ENCODE results near the gene UBP1.

UBP1 gene

GRCh38 chr3:33364060-33364459, 76.1 kb downstream of the UBP1 start:
- Histone ChIP-seq H3K27me3 (ENCODE audit: insufficient read depth, low read length) (no peaks in the 10 kb centered on the region), H4K20me1 (ENCODE audit: insufficient read depth, low read length) (no peaks in the 10 kb centered on the region), H3K27ac (ENCODE audit: low read depth, low read length, poor library complexity, severe bottlenecking) (no peak overlapping the region), H2AFZ (ENCODE audit: low read length) (no peak overlapping the region), H3K9me2 (ENCODE audit: low read depth, low read length) (no peaks in the 10 kb centered on the region), H3K4me3 (ENCODE audit: low read depth, low read length, poor library complexity, severe bottlenecking) (no peak overlapping the region), H3K36me3 (ENCODE audit: insufficient read depth, low read length) (no peaks in the 10 kb centered on the region), H3K79me2 (ENCODE audit: insufficient read depth, low read length) (no peaks in the 10 kb centered on the region), H3K4me1 (ENCODE audit: insufficient read depth, low read length, severe bottlenecking) (no peaks in the 10 kb centered on the region), H3F3A (ENCODE audit: insufficient read depth, low read length) (no peaks in the 10 kb centered on the region), H3K9ac (ENCODE audit: low read length) (no peak overlapping the region), H3K4me2 (ENCODE audit: low read length) (no peak overlapping the region), H3K9me3 (ENCODE audit: low read length) (no peaks in the 10 kb centered on the region)
- TF ChIP-seq CTCF (IDR thresholded peaks at IDR 0.05; ENCODE audit: low read length) (no peak), EZH2 (IDR thresholded peaks at IDR 0.05; ENCODE audit: borderline replicate concordance, low read length) (no peak)

- H3K27ac ChIP-seq (ENCODE audit: low read depth, low read length, poor library complexity, severe bottlenecking): no peak overlapping the region
- H3K4me1 ChIP-seq (ENCODE audit: insufficient read depth, low read length, severe bottlenecking): no peaks in the 10 kb centered on the region
Measured at GRCh38 chr3:33363113-33363800, 76.9 kb downstream of the UBP1 start.

GRCh38 chr3:33360136-33360825, 79.9 kb downstream of the UBP1 start:
- H3K79me2 ChIP-seq (ENCODE audit: insufficient read depth, low read length): no peaks in the 10 kb centered on the region
- H3K4me1 ChIP-seq (ENCODE audit: insufficient read depth, low read length, severe bottlenecking): no peaks in the 10 kb centered on the region
- H3K4me3 ChIP-seq (ENCODE audit: low read depth, low read length, poor library complexity, severe bottlenecking): no peak overlapping the region
- no peaks in the 10 kb centered on the region for H4K20me1 ChIP-seq (ENCODE audit: insufficient read depth, low read length)
- no peaks in the 10 kb centered on the region for H3K36me3 ChIP-seq (ENCODE audit: insufficient read depth, low read length)
- no peak overlapping the region for H3K27ac ChIP-seq (ENCODE audit: low read depth, low read length, poor library complexity, severe bottlenecking)
- no peaks in the 10 kb centered on the region for H3K9me2 ChIP-seq (ENCODE audit: low read depth, low read length)
- H3K4me2 ChIP-seq (ENCODE audit: low read length): no peak overlapping the region
- no peaks in the 10 kb centered on the region for H3F3A ChIP-seq (ENCODE audit: insufficient read depth, low read length)
- H2AFZ ChIP-seq (ENCODE audit: low read length): no peak overlapping the region
- no peaks in the 10 kb centered on the region for H3K9me3 ChIP-seq (ENCODE audit: low read length)
- TF ChIP-seq EZH2 (IDR thresholded peaks at IDR 0.05; ENCODE audit: borderline replicate concordance, low read length) (no peak), CTCF (IDR thresholded peaks at IDR 0.05; ENCODE audit: low read length) (no peak)
- H3K9ac ChIP-seq (ENCODE audit: low read length): no peak overlapping the region
- no peaks in the 10 kb centered on the region for H3K27me3 ChIP-seq (ENCODE audit: insufficient read depth, low read length)

More at GRCh38 chr3:33363113-33363800, 76.9 kb downstream of the UBP1 start:
- TF ChIP-seq EZH2 (IDR thresholded peaks at IDR 0.05; ENCODE audit: borderline replicate concordance, low read length): no peak
- no peak for TF ChIP-seq CTCF (IDR thresholded peaks at IDR 0.05; ENCODE audit: low read length)
- Histone ChIP-seq H3K9me2 (ENCODE audit: low read depth, low read length) (no peaks in the 10 kb centered on the region), H3K36me3 (ENCODE audit: insufficient read depth, low read length) (no peaks in the 10 kb centered on the region), H3F3A (ENCODE audit: insufficient read depth, low read length) (no peaks in the 10 kb centered on the region), H3K27me3 (ENCODE audit: insufficient read depth, low read length) (no peaks in the 10 kb centered on the region), H3K79me2 (ENCODE audit: insufficient read depth, low read length) (no peaks in the 10 kb centered on the region), H4K20me1 (ENCODE audit: insufficient read depth, low read length) (no peaks in the 10 kb centered on the region), H3K9ac (ENCODE audit: low read length) (no peak overlapping the region), H3K9me3 (ENCODE audit: low read length) (no peaks in the 10 kb centered on the region), H2AFZ (ENCODE audit: low read length) (no peak overlapping the region), H3K4me3 (ENCODE audit: low read depth, low read length, poor library complexity, severe bottlenecking) (no peak overlapping the region), H3K4me2 (ENCODE audit: low read length) (no peak overlapping the region)
